HepG2 (cell line): ENCODE data around the gene GCLM. TPM values are rescaled to one million over a fixed set of nuclear protein-coding genes. Genes with fewer than 3 reads are reported as not detected.

Source experiments
- BCL6 ChIP-seq: IDR thresholded peaks from 2 replicates; pipeline ENCODE4 v1.6.1; 2016; ENCODE audit warnings: missing genetic modification reagents, missing compliant biosample characterization
- CREB1 ChIP-seq, 2 experiments: fragments of 450-650 bp in 1 of 2; IDR thresholded peaks; 2 replicates each; pipeline ENCODE4 v1.6.1; 2016 to 2017; ENCODE audit warnings: control low read depth in 1 of 2, mild to moderate bottlenecking in 1 of 2, missing compliant biosample characterization in 1 of 2, missing genetic modification characterization in 1 of 2
- MIER3 ChIP-seq: IDR thresholded peaks from 2 replicates; pipeline ENCODE4 v1.6.1; 2016; ENCODE audit warnings: missing compliant biosample characterization, borderline replicate concordance
- MTA3 ChIP-seq: sonication (generic); formaldehyde crosslinking; IDR thresholded peaks from 2 replicates; pipeline ENCODE4 v1.4.0; 2020; ENCODE audit warnings: missing genetic modification reagents
- NFATC3 ChIP-seq: sonication (generic); formaldehyde crosslinking; IDR thresholded peaks from 2 replicates; pipeline ENCODE4 v1.5.1; 2020; ENCODE audit warnings: mild to moderate bottlenecking, missing genetic modification reagents
- NFKB2 ChIP-seq: sonication (generic); formaldehyde crosslinking; IDR thresholded peaks from 2 replicates; pipeline ENCODE4 v1.4.0; 2020; ENCODE audit warnings: missing genetic modification reagents, borderline replicate concordance
- PPARG ChIP-seq: conservative IDR thresholded peaks from 2 replicates; pipeline ENCODE4 v1.6.1; 2016; ENCODE audit warnings: missing biosample characterization, missing genetic modification reagents
- REPIN1 ChIP-seq: sonication (generic); formaldehyde crosslinking; IDR thresholded peaks from 2 replicates; pipeline ENCODE4 v1.8.0; 2022; ENCODE audit warnings: missing genetic modification reagents, low read depth, mild to moderate bottlenecking, borderline replicate concordance
- SALL2 ChIP-seq: sonication (generic); formaldehyde crosslinking; IDR thresholded peaks from 2 replicates; pipeline ENCODE4 v1.8.1; 2023; ENCODE audit warnings: mild to moderate bottlenecking, missing genetic modification reagents, inconsistent platforms
- ZBTB7B ChIP-seq: sonication (generic); formaldehyde crosslinking; IDR thresholded peaks from 2 replicates; pipeline ENCODE4 v1.4.0; 2020; ENCODE audit warnings: missing genetic modification reagents
- ZNF101 ChIP-seq: sonication (generic); formaldehyde crosslinking; IDR thresholded peaks from 2 replicates; pipeline ENCODE4 v1.4.0; 2020; ENCODE audit warnings: mild to moderate bottlenecking, low read depth, missing genetic modification reagents, borderline replicate concordance
- ZNF326 ChIP-seq: sonication (generic); formaldehyde crosslinking; IDR thresholded peaks from 2 replicates; pipeline ENCODE4 v1.4.0; 2020; ENCODE audit warnings: missing genetic modification reagents, borderline replicate concordance
- ZNF333 ChIP-seq: sonication (generic); formaldehyde crosslinking; IDR thresholded peaks from 2 replicates; pipeline ENCODE4 v1.4.0; 2020; ENCODE audit warnings: mild to moderate bottlenecking, missing genetic modification reagents, borderline replicate concordance
- ZNF33B ChIP-seq: sonication (generic); formaldehyde crosslinking; IDR thresholded peaks from 2 replicates; pipeline ENCODE4 v1.5.1; 2020; ENCODE audit warnings: mild to moderate bottlenecking, missing genetic modification reagents
- ZNF619 ChIP-seq: sonication (generic); formaldehyde crosslinking; IDR thresholded peaks from 2 replicates; pipeline ENCODE4 v1.4.0; 2020; ENCODE audit warnings: mild to moderate bottlenecking, missing genetic modification reagents
- ZNF772 ChIP-seq: sonication (generic); formaldehyde crosslinking; IDR thresholded peaks from 2 replicates; pipeline ENCODE4 v1.5.0; 2020; ENCODE audit warnings: mild to moderate bottlenecking, missing genetic modification reagents
- ZSCAN9 ChIP-seq: IDR thresholded peaks from 2 replicates; pipeline ENCODE4 v1.6.1; 2016; ENCODE audit warnings: borderline replicate concordance
- polyA plus RNA-seq, 8 experiments: library from polyadenylated mRNA; depleted of rRNA in 3 of 8; stranded (reverse) in 7 of 8; unstranded in 1 of 8; fragments of >200 nt; fragmentation: Illumina TruSeq in 4 of 8; extraction: Trizol in 4 of 8; gene quantifications; 2 replicates each; pipeline versions ENCODE4 v1.2.1 to v1.2.3, GENCODE V29; 2011 to 2016; ENCODE audit warnings: low read depth in 4 of 8, missing spikeins in 1 of 8, mixed read lengths in 1 of 8; ENCODE audit not compliant: insufficient read depth in 1 of 8
- total RNA-seq, 5 experiments: library from RNA; depleted of rRNA; stranded (reverse); fragments of >200 nt; fragmentation: Illumina TruSeq; extraction: Trizol; gene quantifications; 2 replicates each; pipeline ENCODE4 v1.2.3, GENCODE V29; 2016; ENCODE audit warnings: low read depth in 1 of 5
- TF ChIP-seq, protein P1 (sequence below): sonication (generic); formaldehyde crosslinking; IDR thresholded peaks from 2 replicates; pipeline ENCODE4 v1.4.0; 2020; ENCODE audit warnings: mild to moderate bottlenecking, missing genetic modification reagents
- TF ChIP-seq, protein P2 (sequence below): sonication (generic); formaldehyde crosslinking; IDR thresholded peaks from 2 replicates; pipeline ENCODE4 v1.8.0; 2022; ENCODE audit warnings: missing genetic modification reagents, mild to moderate bottlenecking, borderline replicate concordance
- TF ChIP-seq, protein P3 (sequence below): IDR thresholded peaks from 2 replicates; pipeline ENCODE4 v1.6.1; 2018; ENCODE audit warnings: missing genetic modification reagents, mild to moderate bottlenecking, missing compliant biosample characterization
- TF ChIP-seq, protein P4 (sequence below): sonication (generic); formaldehyde crosslinking; IDR thresholded peaks from 2 replicates; pipeline ENCODE4 v1.4.0; 2020; ENCODE audit warnings: missing genetic modification reagents
- TF ChIP-seq, protein P5 (sequence below): sonication (generic); formaldehyde crosslinking; IDR thresholded peaks from 2 replicates; pipeline ENCODE4 v1.4.0; 2020; ENCODE audit warnings: missing genetic modification reagents

Gene GCLM
- total and polyA plus RNA-seq, 2 of the 13 experiments (the other 11 are each of a cell fraction or from before 2014, with no cell fraction given) = 8.7 to 29.9 TPM

DNA sequence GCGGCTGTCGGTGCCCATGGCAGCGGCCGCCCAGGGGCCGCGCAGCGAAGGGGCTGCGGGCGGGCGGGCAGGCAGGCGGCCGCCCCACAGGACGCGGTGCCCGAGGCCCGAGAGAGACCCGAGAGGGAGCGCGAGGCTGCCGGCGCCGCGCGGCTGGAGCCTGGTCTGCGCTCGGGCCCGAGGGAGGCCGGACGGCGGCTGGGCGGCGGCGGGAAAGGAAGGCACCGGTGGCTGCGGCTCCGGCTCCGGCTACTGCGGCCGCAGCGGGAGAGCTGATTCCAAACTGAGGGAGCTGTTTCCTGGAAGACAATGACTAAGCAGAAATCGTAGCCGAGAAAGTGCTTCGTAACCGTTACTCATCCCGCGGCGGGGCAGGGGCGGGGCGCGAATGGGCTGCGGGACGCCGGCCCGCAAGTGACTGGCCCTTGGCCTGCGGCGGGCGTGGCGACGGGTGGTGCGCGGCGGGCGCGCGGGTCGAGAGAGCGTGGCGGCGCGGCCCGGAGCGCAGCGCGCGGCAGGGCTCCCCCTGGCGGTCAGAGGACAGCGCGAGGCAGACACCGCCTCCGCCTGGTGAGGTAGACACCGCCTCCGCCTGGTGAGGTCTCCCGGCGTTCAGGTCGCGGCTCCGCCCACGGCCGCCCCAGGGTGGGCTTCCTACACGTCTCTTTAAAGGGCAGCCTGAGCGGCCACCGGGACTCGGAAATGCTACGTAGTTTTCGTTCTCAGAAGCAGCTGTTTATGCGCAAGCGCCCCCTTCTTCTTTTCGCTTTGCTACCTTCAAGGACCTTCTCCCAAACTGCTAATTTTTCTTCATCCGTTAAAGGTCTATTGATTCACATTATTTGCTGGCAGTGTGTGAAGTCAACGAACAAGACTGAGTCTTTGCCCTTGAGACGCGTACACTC lies at the start of gene GCLM (continued):
- TF ChIP-seq, protein P1, sequence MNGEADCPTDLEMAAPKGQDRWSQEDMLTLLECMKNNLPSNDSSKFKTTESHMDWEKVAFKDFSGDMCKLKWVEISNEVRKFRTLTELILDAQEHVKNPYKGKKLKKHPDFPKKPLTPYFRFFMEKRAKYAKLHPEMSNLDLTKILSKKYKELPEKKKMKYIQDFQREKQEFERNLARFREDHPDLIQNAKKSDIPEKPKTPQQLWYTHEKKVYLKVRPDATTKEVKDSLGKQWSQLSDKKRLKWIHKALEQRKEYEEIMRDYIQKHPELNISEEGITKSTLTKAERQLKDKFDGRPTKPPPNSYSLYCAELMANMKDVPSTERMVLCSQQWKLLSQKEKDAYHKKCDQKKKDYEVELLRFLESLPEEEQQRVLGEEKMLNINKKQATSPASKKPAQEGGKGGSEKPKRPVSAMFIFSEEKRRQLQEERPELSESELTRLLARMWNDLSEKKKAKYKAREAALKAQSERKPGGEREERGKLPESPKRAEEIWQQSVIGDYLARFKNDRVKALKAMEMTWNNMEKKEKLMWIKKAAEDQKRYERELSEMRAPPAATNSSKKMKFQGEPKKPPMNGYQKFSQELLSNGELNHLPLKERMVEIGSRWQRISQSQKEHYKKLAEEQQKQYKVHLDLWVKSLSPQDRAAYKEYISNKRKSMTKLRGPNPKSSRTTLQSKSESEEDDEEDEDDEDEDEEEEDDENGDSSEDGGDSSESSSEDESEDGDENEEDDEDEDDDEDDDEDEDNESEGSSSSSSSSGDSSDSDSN (CRISPR knock-in tag) = peak; percentile 90; the same call in 1 of the 2 replicates
- TF ChIP-seq, protein P2, sequence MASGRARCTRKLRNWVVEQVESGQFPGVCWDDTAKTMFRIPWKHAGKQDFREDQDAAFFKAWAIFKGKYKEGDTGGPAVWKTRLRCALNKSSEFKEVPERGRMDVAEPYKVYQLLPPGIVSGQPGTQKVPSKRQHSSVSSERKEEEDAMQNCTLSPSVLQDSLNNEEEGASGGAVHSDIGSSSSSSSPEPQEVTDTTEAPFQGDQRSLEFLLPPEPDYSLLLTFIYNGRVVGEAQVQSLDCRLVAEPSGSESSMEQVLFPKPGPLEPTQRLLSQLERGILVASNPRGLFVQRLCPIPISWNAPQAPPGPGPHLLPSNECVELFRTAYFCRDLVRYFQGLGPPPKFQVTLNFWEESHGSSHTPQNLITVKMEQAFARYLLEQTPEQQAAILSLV (CRISPR knock-in tag) = no peak
- TF ChIP-seq, protein P3, sequence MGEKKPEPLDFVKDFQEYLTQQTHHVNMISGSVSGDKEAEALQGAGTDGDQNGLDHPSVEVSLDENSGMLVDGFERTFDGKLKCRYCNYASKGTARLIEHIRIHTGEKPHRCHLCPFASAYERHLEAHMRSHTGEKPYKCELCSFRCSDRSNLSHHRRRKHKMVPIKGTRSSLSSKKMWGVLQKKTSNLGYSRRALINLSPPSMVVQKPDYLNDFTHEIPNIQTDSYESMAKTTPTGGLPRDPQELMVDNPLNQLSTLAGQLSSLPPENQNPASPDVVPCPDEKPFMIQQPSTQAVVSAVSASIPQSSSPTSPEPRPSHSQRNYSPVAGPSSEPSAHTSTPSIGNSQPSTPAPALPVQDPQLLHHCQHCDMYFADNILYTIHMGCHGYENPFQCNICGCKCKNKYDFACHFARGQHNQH = no peak; the same call in 1 of the 2 replicates
- TF ChIP-seq MIER3 (CRISPR knock-in tag) = peak; percentile 34; the same call in 1 of the 2 replicates
- peak; percentile 67; the same call in 1 of the 2 replicates for TF ChIP-seq SALL2 (CRISPR knock-in tag)
- TF ChIP-seq, protein P4, sequence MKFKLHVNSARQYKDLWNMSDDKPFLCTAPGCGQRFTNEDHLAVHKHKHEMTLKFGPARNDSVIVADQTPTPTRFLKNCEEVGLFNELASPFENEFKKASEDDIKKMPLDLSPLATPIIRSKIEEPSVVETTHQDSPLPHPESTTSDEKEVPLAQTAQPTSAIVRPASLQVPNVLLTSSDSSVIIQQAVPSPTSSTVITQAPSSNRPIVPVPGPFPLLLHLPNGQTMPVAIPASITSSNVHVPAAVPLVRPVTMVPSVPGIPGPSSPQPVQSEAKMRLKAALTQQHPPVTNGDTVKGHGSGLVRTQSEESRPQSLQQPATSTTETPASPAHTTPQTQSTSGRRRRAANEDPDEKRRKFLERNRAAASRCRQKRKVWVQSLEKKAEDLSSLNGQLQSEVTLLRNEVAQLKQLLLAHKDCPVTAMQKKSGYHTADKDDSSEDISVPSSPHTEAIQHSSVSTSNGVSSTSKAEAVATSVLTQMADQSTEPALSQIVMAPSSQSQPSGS (CRISPR knock-in tag) = peak; percentile 78
- no peak for TF ChIP-seq ZNF619 (CRISPR knock-in tag)
- no peak for TF ChIP-seq ZNF333 (CRISPR knock-in tag)
- peak; percentile 92 for TF ChIP-seq BCL6 (CRISPR knock-in tag)
- 0 out of 2 replicates have a peak, but pooled peaks have one; percentile 36 for TF ChIP-seq ZSCAN9 (CRISPR knock-in tag)
- TF ChIP-seq CREB1 (IDR thresholded peaks at IDR 0.05) = no peak; the same call in 1 of the 2 replicates
- no peak for TF ChIP-seq CREB1 (CRISPR knock-in tag; IDR thresholded peaks at IDR 0.05)
- no peak for TF ChIP-seq ZNF101 (CRISPR knock-in tag)
- no peak for TF ChIP-seq ZNF326
- no peak for TF ChIP-seq MTA3 (CRISPR knock-in tag)
- TF ChIP-seq REPIN1 (CRISPR knock-in tag) = 0 out of 2 replicates have a peak, but pooled peaks have one; percentile 35
- no peak for TF ChIP-seq NFATC3 (CRISPR knock-in tag)
- no peak for TF ChIP-seq ZNF33B
- peak; percentile 19; the same call in 1 of the 2 replicates for TF ChIP-seq ZNF772 (CRISPR knock-in tag)
- TF ChIP-seq ZBTB7B = peak; percentile 94
- TF ChIP-seq, protein P5, sequence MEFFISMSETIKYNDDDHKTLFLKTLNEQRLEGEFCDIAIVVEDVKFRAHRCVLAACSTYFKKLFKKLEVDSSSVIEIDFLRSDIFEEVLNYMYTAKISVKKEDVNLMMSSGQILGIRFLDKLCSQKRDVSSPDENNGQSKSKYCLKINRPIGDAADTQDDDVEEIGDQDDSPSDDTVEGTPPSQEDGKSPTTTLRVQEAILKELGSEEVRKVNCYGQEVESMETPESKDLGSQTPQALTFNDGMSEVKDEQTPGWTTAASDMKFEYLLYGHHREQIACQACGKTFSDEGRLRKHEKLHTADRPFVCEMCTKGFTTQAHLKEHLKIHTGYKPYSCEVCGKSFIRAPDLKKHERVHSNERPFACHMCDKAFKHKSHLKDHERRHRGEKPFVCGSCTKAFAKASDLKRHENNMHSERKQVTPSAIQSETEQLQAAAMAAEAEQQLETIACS (CRISPR knock-in tag) = peak; percentile 76
- TF ChIP-seq NFKB2 (CRISPR knock-in tag) = peak; percentile 49; the same call in 1 of the 2 replicates
- 0 out of 2 replicates have a peak, but pooled peaks have one; percentile 32 for TF ChIP-seq PPARG (CRISPR knock-in tag)
